GM23248 (cell line): ENCODE data around the gene ATP5PF.

Experiments used
- EZH2 ChIP-seq: fragments of 200-600 bp; sonication (generic); IDR thresholded peaks from 2 replicates; pipeline ENCODE4 v1.6.1; 2018; ENCODE audit warnings: antibody characterized with exemption, mild to moderate bottlenecking; ENCODE audit not compliant: insufficient read depth, poor library complexity, severe bottlenecking
- EZH2phosphoT487 ChIP-seq: fragments of 200-600 bp; sonication (generic); IDR thresholded peaks from 2 replicates; pipeline ENCODE4 v1.6.1; 2018; ENCODE audit warnings: antibody characterized with exemption, moderate library complexity, mild to moderate bottlenecking, low read depth; ENCODE audit not compliant: insufficient read depth

- TF ChIP-seq EZH2phosphoT487 (no peak), EZH2 (no peak)
Observed at GRCh38 chr21:25732091-25732760, 2.5 kb downstream of the ATP5PF start.
